Pancreas (tissue), 10 donors: Measurements from ENCODE around the gene TEX28. TPM values are rescaled to one million over a fixed set of nuclear protein-coding genes. Genes with fewer than 3 reads are reported as not detected.

Experiments
- ATAC-seq, 4 donors: fragments of 200-7000 bp; cut with Tn5 transposase; one replicate each; pipeline versions ENCODE4 v1.8.0 to v1.9.1; 2020; ENCODE audit warnings: mild to moderate bottlenecking in 4 of 4, moderate library complexity in 4 of 4
- DNase-seq, 6 donors: peaks; one replicate each; pipeline ENCODE4 v3.0.0-alpha.2; 2020
- FAIRE-seq: peaks from 2 replicates; lab custom pipeline; 2012; peaks lifted over from hg19 to GRCh38; lab: Jason Lieb, UNC
- H3K27ac ChIP-seq, 4 donors: fragments of 200-600 bp; sonication (generic); 1 replicate in 3 of 4; 2 replicates in 1 of 4; pipeline versions ENCODE4 v1.5.0 to v1.8.0; 2020
- H3K27me3 ChIP-seq, 4 donors: fragments of 200-600 bp; one replicate each; pipeline ENCODE4 v1.8.0; 2021
- H3K36me3 ChIP-seq, 3 donors: fragments of 200-600 bp; sonication (generic) in 1 of 3; one replicate each; pipeline versions ENCODE4 v1.5.0 to v1.8.0; 2020 to 2021
- H3K4me1 ChIP-seq, 3 donors: fragments of 200-600 bp; one replicate each; pipeline ENCODE4 v1.8.0; 2021
- H3K4me3 ChIP-seq, 4 donors: fragments of 200-600 bp; sonication (generic) in 2 of 4; one replicate each; pipeline versions ENCODE4 v1.5.0 to v1.8.0; 2020 to 2021
- H3K9me3 ChIP-seq, 4 donors: fragments of 200-600 bp; one replicate each; pipeline ENCODE4 v1.8.0; 2021
- CTCF ChIP-seq, 4 donors: fragments of 200-600 bp; sonication (generic) in 3 of 4; IDR thresholded peaks; one replicate each; pipeline versions ENCODE4 v1.5.0 to v1.8.0; 2021; ENCODE audit warnings: antibody characterized with exemption in 4 of 4
- WGBS, 2 donors: extraction: QIAGEN DNeasy Blood & Tissue Kit; methylation state at CpG; one replicate each; pipeline ENCODE4 v1.1.7; 2013; 5-methylcytosine and 5-hydroxymethylcytosine counted together
- intact Hi-C, 3 donors: fragments of 100-400 bp; cut with DNase I; formaldehyde crosslinking; loops; one replicate each; pipeline versions ENCODE4 v1.11.1 to v1.14.2; 2022
- polyA plus RNA-seq, 2 donors: library from polyadenylated mRNA; stranded (reverse); fragments of 200-250 nt; gene quantifications; one replicate each; pipeline ENCODE4 v1.2.3, GENCODE V29; 2013
- total RNA-seq, 6 donors: library from RNA; stranded (reverse); fragmentation: NEBNext Ultra II Directional in 4 of 6; extraction: Animal tissue kit (Norgen Biotek cat#: 25700) in 4 of 6; gene quantifications; one replicate each; pipeline versions ENCODE4 v1.2.1 to v1.2.4, GENCODE V29; 2021 to 2023
- donor health status: healthy with polysubstance abuse.
- donor health status: DM: no; HTN: no; CAD: no; lungs with moderate emphysema.
- donor health status: DM: no; HTN: no; CAD: no.
- donor health status: control.
- donor health status: control.
- donor health status: Bipolar disorder and iron deficiency.
- donor health status: DM: yes; HTN: yes; CAD: no.
- donor health status: DM: no; HTN: no; CAD: no.
- donor health status: DM: no; HTN: no; CAD: no.
- donor health status: DM: yes; HTN: yes; CAD: no.

The TEX28 gene
- total and polyA plus RNA-seq, 8 donors, result not detected

- Histone ChIP-seq H3K4me1 (no peaks in the 10 kb centered on the region), H3K4me3 (no peak overlapping the region), H3K9me3 (no peaks in the 10 kb centered on the region), H3K27ac (no peak overlapping the region), H3K36me3 (no peaks in the 10 kb centered on the region), H3K27me3 (peaks cover 0 to 11% (median 0%) of the 10 kb centered on the region in 4 donors)
- no peak for FAIRE-seq
- no peak for TF ChIP-seq CTCF (IDR thresholded peaks at IDR 0.05)
- intact Hi-C loops, result no loop called here
- DNase-seq, result no peak
- no peak for ATAC-seq
- 77 to 79% methylated on average over 9 of the region's 9 CpGs for WGBS, 2 donors
Measured at GRCh38 chrX:154333116-154333515, 38.2 kb upstream of the TEX28 start.

- Histone ChIP-seq H3K27ac (no peak overlapping the region), H3K36me3 (no peaks in the 10 kb centered on the region), H3K27me3 (peaks cover 0 to 11% (median 0%) of the 10 kb centered on the region in 4 donors), H3K4me1 (no peaks in the 10 kb centered on the region), H3K9me3 (no peaks in the 10 kb centered on the region), H3K4me3 (no peak overlapping the region)
- no peak for ATAC-seq
- no peak for FAIRE-seq
- no peak for TF ChIP-seq CTCF (IDR thresholded peaks at IDR 0.05)
- WGBS, 2 donors, result 85 to 86% methylated on average over 29 of the region's 29 CpGs
- intact Hi-C loops, result no loop called here
- DNase-seq, result peak in 1 of 6 donors; percentile 62
Measured at GRCh38 chrX:154332561-154332960, 37.6 kb upstream of the TEX28 start.

- TF ChIP-seq CTCF (IDR thresholded peaks at IDR 0.05), result no peak
- Histone ChIP-seq H3K27ac (no peak overlapping the region), H3K36me3 (no peaks in the 10 kb centered on the region), H3K4me3 (no peak overlapping the region), H3K27me3 (peaks cover 0 to 3% (median 1%) of the 10 kb centered on the region in 4 donors), H3K4me1 (no peaks in the 10 kb centered on the region), H3K9me3 (no peaks in the 10 kb centered on the region)
- intact Hi-C loops, result no loop called here
- ATAC-seq, result no peak
- 81 to 84% methylated on average over 10 of the region's 10 CpGs for WGBS, 2 donors
- FAIRE-seq, result no peak
- no peak for DNase-seq
Measured at GRCh38 chrX:154329294-154329693, 34.4 kb upstream of the TEX28 start.

- intact Hi-C loops, result no loop called here
- Histone ChIP-seq H3K4me1 (no peaks in the 10 kb centered on the region), H3K36me3 (no peaks in the 10 kb centered on the region), H3K27me3 (peaks cover 0 to 3% (median 1%) of the 10 kb centered on the region in 4 donors), H3K9me3 (no peaks in the 10 kb centered on the region), H3K27ac (no peak overlapping the region), H3K4me3 (no peak overlapping the region)
- TF ChIP-seq CTCF (IDR thresholded peaks at IDR 0.05), result no peak
- 85 to 86% methylated on average over 5 of the region's 5 CpGs for WGBS, 2 donors
- FAIRE-seq (no peak), DNase-seq (no peak), ATAC-seq (no peak)
Measured at GRCh38 chrX:154328646-154329045, 33.7 kb upstream of the TEX28 start.

- intact Hi-C loops, result no loop called here
Measured at GRCh38 chrX:154327038-154327820, 32.3 kb upstream of the TEX28 start.

More at GRCh38 chrX:154327038-154327820, 32.3 kb upstream of the TEX28 start:
- ATAC-seq, result peak in 1 of 4 donors; percentile 34
- H3K36me3 ChIP-seq, result no peaks in the 10 kb centered on the region
- no peak overlapping the region for H3K4me3 ChIP-seq
- FAIRE-seq, result no peak
- H3K27ac ChIP-seq, result no peak overlapping the region
- 20 to 38% methylated on average over 11 of the region's 11 CpGs for WGBS, 2 donors
- no peak for DNase-seq
- no peaks in the 10 kb centered on the region for H3K9me3 ChIP-seq
- no peak for TF ChIP-seq CTCF (IDR thresholded peaks at IDR 0.05)
- peaks cover 0 to 3% (median 1%) of the 10 kb centered on the region in 4 donors for H3K27me3 ChIP-seq
- no peaks in the 10 kb centered on the region for H3K4me1 ChIP-seq
